Testis (tissue), 3 donors: ENCODE data around the gene CCNE1. TPM values are rescaled to one million over a fixed set of nuclear protein-coding genes. Genes with fewer than 3 reads are reported as not detected.

Experiments
- DNase-seq: peaks from one replicate; pipeline ENCODE4 v3.0.0-alpha.2; 2019
- H3K27ac ChIP-seq, 2 donors: fragments of 200-600 bp; sonication (generic); one replicate each; pipeline ENCODE4 v1.5.1; 2019
- H3K27me3 ChIP-seq: fragments of 200-600 bp; sonication (generic); one replicate; pipeline ENCODE4 v1.5.1; 2019
- H3K36me3 ChIP-seq: fragments of 200-600 bp; sonication (generic); one replicate; pipeline ENCODE4 v1.5.1; 2017; ENCODE audit warnings: low read depth; ENCODE audit errors: missing control alignments
- H3K4me1 ChIP-seq: fragments of 200-600 bp; sonication (generic); one replicate; pipeline ENCODE4 v1.5.1; 2019
- H3K4me3 ChIP-seq, 2 donors: fragments of 200-600 bp; sonication (generic); one replicate each; pipeline ENCODE4 v1.5.1; 2017 to 2019
- H3K9me3 ChIP-seq: fragments of 200-600 bp; sonication (generic); one replicate; pipeline ENCODE4 v1.5.1; 2017
- CTCF ChIP-seq, 3 experiments: fragments of 450-650 bp in 2 of 3; fragments of 200-600 bp in 1 of 3; sonication (generic) in 1 of 3; IDR thresholded peaks; one replicate each; pipeline ENCODE4 v1.5.1; 2016 to 2019; ENCODE audit warnings: antibody characterized with exemption in 3 of 3, mild to moderate bottlenecking in 2 of 3, moderate library complexity in 1 of 3
- POLR2A ChIP-seq: fragments of 450-650 bp; IDR thresholded peaks from one replicate; pipeline ENCODE4 v1.6.1; 2017; ENCODE audit warnings: antibody characterized with exemption, mild to moderate bottlenecking, moderate library complexity
- WGBS, 2 donors: methylation state at CpG; one replicate each; pipeline ENCODE4 v1.1.5; 2018; 5-methylcytosine and 5-hydroxymethylcytosine counted together
- intact Hi-C: fragments of 100-400 bp; cut with DNase I; formaldehyde crosslinking; loops from one replicate; pipeline ENCODE4 v1.15.1; 2023; ENCODE audit warnings: low total_unique reads
- polyA plus RNA-seq: library from polyadenylated mRNA; stranded (reverse); fragments of 350-450 nt; fragmentation: Illumina TruSeq; extraction: RNeasy Lipid Tissue Mini Kit (QIAGEN cat#74804); gene quantifications from one replicate; pipeline ENCODE4 v1.2.3, GENCODE V29; 2014; ENCODE audit warnings: low read depth, low replicate concordance; ENCODE audit not compliant: insufficient read depth
- total RNA-seq, 2 donors: library from RNA; depleted of rRNA; stranded (reverse); fragments of >200 nt; gene quantifications; one replicate each; pipeline ENCODE4 v1.2.3, GENCODE V29; 2016

Gene CCNE1
- total and polyA plus RNA-seq, 3 donors from 2014 or later, result 16.3 to 32.2 (median 17.6) TPM

- no peak for DNase-seq
- Histone ChIP-seq H3K36me3 (no peaks in the 10 kb centered on the region), H3K27ac (no peak overlapping the region), H3K4me1 (peaks cover 2% of the 10 kb centered on the region), H3K9me3 (no peaks in the 10 kb centered on the region), H3K4me3 (no peak overlapping the region), H3K27me3 (no peaks in the 10 kb centered on the region)
- 66 to 75% methylated on average over 2 to 6 of the region's 6 CpGs for WGBS, 2 donors
- intact Hi-C loops, result no loop called here
- TF ChIP-seq CTCF (IDR thresholded peaks at IDR 0.05) (no peak), POLR2A (no peak)
Measured at GRCh38 chr19:29777781-29778309, 33.9 kb upstream of the CCNE1 start.

- H3K9me3 ChIP-seq, result no peaks in the 10 kb centered on the region
- H3K27me3 ChIP-seq, result no peaks in the 10 kb centered on the region
- H3K36me3 ChIP-seq, result no peaks in the 10 kb centered on the region
- WGBS, 2 donors, result 65 to 78% methylated on average over 6 to 9 of the region's 9 CpGs
- H3K4me3 ChIP-seq, result no peak overlapping the region
- TF ChIP-seq CTCF (IDR thresholded peaks at IDR 0.05) (no peak), POLR2A (no peak)
- H3K27ac ChIP-seq, result no peak overlapping the region
- no peak for DNase-seq
- intact Hi-C loops, result no loop called here
- H3K4me1 ChIP-seq, result no peaks in the 10 kb centered on the region
Measured at GRCh38 chr19:29779921-29780320, 31.9 kb upstream of the CCNE1 start.

- Histone ChIP-seq H3K27ac (no peak overlapping the region), H3K27me3 (no peaks in the 10 kb centered on the region), H3K4me3 (no peak overlapping the region), H3K4me1 (no peaks in the 10 kb centered on the region), H3K9me3 (no peaks in the 10 kb centered on the region), H3K36me3 (no peaks in the 10 kb centered on the region)
- no peak for DNase-seq
- TF ChIP-seq CTCF (IDR thresholded peaks at IDR 0.05), result no peak
- no peak for TF ChIP-seq POLR2A
- WGBS, 2 donors, result 85 to 92% methylated on average over 19 to 33 of the region's 33 CpGs
- intact Hi-C loops, result no loop called here
Measured at GRCh38 chr19:29781386-29782259, 30.2 kb upstream of the CCNE1 start.

- TF ChIP-seq POLR2A (no peak), CTCF (IDR thresholded peaks at IDR 0.05) (no peak)
- H3K4me3 ChIP-seq, result no peak overlapping the region
- intact Hi-C loops, result no loop called here
- no peaks in the 10 kb centered on the region for H3K36me3 ChIP-seq
- WGBS, 2 donors, result 88 to 90% methylated on average over 5 to 13 of the region's 13 CpGs
- H3K27me3 ChIP-seq, result no peaks in the 10 kb centered on the region
- no peak overlapping the region for H3K27ac ChIP-seq
- H3K9me3 ChIP-seq, result no peaks in the 10 kb centered on the region
- H3K4me1 ChIP-seq, result no peaks in the 10 kb centered on the region
- DNase-seq, result no peak
Measured at GRCh38 chr19:29782260-29782580, 29.6 kb upstream of the CCNE1 start.
